Astrocyte (in vitro differentiated cells and primary cell): ENCODE measurements around the gene KCNG1. TPM values are rescaled to one million over a fixed set of nuclear protein-coding genes. Genes with fewer than 3 reads are reported as not detected.

Source experiments
- DNase-seq: peaks from one replicate; pipeline ENCODE4 v3.0.0-alpha.2; 2010; ENCODE audit warnings: low read depth
- FAIRE-seq: peaks from 2 replicates; lab custom pipeline; 2011; peaks lifted over from hg19 to GRCh38; lab: Jason Lieb, UNC
- H2AFZ ChIP-seq: 2 replicates; pipeline ENCODE4 v1.6.0; 2012; ENCODE audit warnings: low read depth, low read length, inconsistent platforms
- H3K27ac ChIP-seq: 2 replicates; pipeline ENCODE4 v1.5.1; 2011; ENCODE audit warnings: low read depth, low read length, inconsistent platforms
- H3K27me3 ChIP-seq: 2 replicates; pipeline ENCODE4 v1.6.0; 2011; ENCODE audit warnings: low read length, inconsistent platforms; ENCODE audit not compliant: insufficient read depth
- H3K36me3 ChIP-seq: 2 replicates; pipeline ENCODE4 v1.5.1; 2011; ENCODE audit warnings: low read length, inconsistent platforms; ENCODE audit not compliant: insufficient read depth
- H3K4me1 ChIP-seq: 2 replicates; pipeline ENCODE4 v1.5.1; 2011; ENCODE audit warnings: low read length, inconsistent platforms; ENCODE audit not compliant: insufficient read depth
- H3K4me2 ChIP-seq: 2 replicates; pipeline ENCODE4 v1.6.0; 2012; ENCODE audit warnings: low read length, inconsistent platforms
- H3K4me3 ChIP-seq: 2 replicates; pipeline ENCODE4 v1.5.1; 2011; ENCODE audit warnings: low read depth, mild to moderate bottlenecking, low read length, inconsistent platforms; ENCODE audit not compliant: insufficient read depth
- H3K79me2 ChIP-seq: 2 replicates; pipeline ENCODE4 v1.6.0; 2012; ENCODE audit warnings: mild to moderate bottlenecking, low read length, inconsistent platforms; ENCODE audit not compliant: insufficient read depth
- H3K9ac ChIP-seq: 2 replicates; pipeline ENCODE4 v1.6.0; 2012; ENCODE audit warnings: mild to moderate bottlenecking, low read length, inconsistent platforms
- H3K9me3 ChIP-seq: 2 replicates; pipeline ENCODE4 v1.5.1; 2012; ENCODE audit warnings: low read depth, mild to moderate bottlenecking, low read length, inconsistent platforms; ENCODE audit not compliant: insufficient read depth
- H4K20me1 ChIP-seq: 2 replicates; pipeline ENCODE4 v1.6.0; 2012; ENCODE audit warnings: low read length, inconsistent platforms; ENCODE audit not compliant: insufficient read depth
- H3K27ac Mint-ChIP-seq: one replicate; pipeline ENCODE4 v1.8.0; 2021; ENCODE audit warnings: mild to moderate bottlenecking, mixed read lengths; ENCODE audit not compliant: unreplicated experiment
- H3K27me3 Mint-ChIP-seq: one replicate; pipeline ENCODE4 v1.8.0; 2021; ENCODE audit warnings: low read depth, mixed read lengths; ENCODE audit not compliant: unreplicated experiment
- H3K36me3 Mint-ChIP-seq: one replicate; pipeline ENCODE4 v1.8.0; 2021; ENCODE audit warnings: low read depth, mixed read lengths; ENCODE audit not compliant: unreplicated experiment
- H3K4me1 Mint-ChIP-seq: one replicate; pipeline ENCODE4 v1.8.0; 2021; ENCODE audit warnings: low read depth, mixed read lengths; ENCODE audit not compliant: unreplicated experiment
- H3K4me3 Mint-ChIP-seq: one replicate; pipeline ENCODE4 v1.8.0; 2021; ENCODE audit warnings: mild to moderate bottlenecking, moderate library complexity, mixed read lengths; ENCODE audit not compliant: unreplicated experiment
- H3K9me3 Mint-ChIP-seq: one replicate; pipeline ENCODE4 v1.8.0; 2021; ENCODE audit warnings: mild to moderate bottlenecking, mixed read lengths; ENCODE audit not compliant: unreplicated experiment
- CTCF ChIP-seq: IDR thresholded peaks from 2 replicates; pipeline ENCODE4 v1.5.1; 2011; ENCODE audit warnings: low read depth, mild to moderate bottlenecking, inconsistent platforms, low read length, moderate library complexity; ENCODE audit not compliant: insufficient read depth
- EZH2 ChIP-seq: IDR thresholded peaks from 2 replicates; pipeline ENCODE4 v1.6.1; 2012; ENCODE audit warnings: mild to moderate bottlenecking, low read length, inconsistent platforms; ENCODE audit not compliant: insufficient read depth
- total RNA-seq: library from RNA; stranded (reverse); gene quantifications from 2 replicates; pipeline ENCODE4 v1.2.1, GENCODE V29; 2021

The KCNG1 gene
- total RNA-seq, 1 donor from 2014 or later: 45.9 TPM

- no peak overlapping the region for H3K4me2 ChIP-seq
- FAIRE-seq: no peak
- H3K9me3 Mint-ChIP-seq: no peaks in the 10 kb centered on the region
These were observed 17.7 kb downstream of the KCNG1 start for GRCh38 chr20:51005214-51005613.

GRCh38 chr20:51004781-51005180 is 18.1 kb downstream of the KCNG1 start:
- Mint-ChIP-seq H3K9me3 (no peaks in the 10 kb centered on the region), H3K27ac (no peak overlapping the region), H3K36me3 (peaks cover 28% of the 10 kb centered on the region), H3K4me1 (no peaks in the 10 kb centered on the region), H3K4me3 (no peak overlapping the region), H3K27me3 (peaks cover 21% of the 10 kb centered on the region)
- Histone ChIP-seq H3K36me3 (peaks cover 22% of the 10 kb centered on the region), H3K79me2 (peaks cover 37% of the 10 kb centered on the region), H3K4me3 (no peak overlapping the region), H3K27ac (no peak overlapping the region), H3K9ac (no peak overlapping the region), H4K20me1 (peaks cover 60% of the 10 kb centered on the region), H3K4me1 (no peaks in the 10 kb centered on the region), H3K4me2 (no peak overlapping the region), H3K27me3 (no peaks in the 10 kb centered on the region), H2AFZ (no peak overlapping the region), H3K9me3 (no peaks in the 10 kb centered on the region)
- DNase-seq (no peak), FAIRE-seq (no peak)
- TF ChIP-seq CTCF (no peak), EZH2 (no peak)

More at GRCh38 chr20:51005214-51005613, 17.7 kb downstream of the KCNG1 start:
- Histone ChIP-seq H4K20me1 (peaks cover 65% of the 10 kb centered on the region), H3K9me3 (no peaks in the 10 kb centered on the region), H3K27ac (no peak overlapping the region), H2AFZ (no peak overlapping the region), H3K9ac (no peak overlapping the region), H3K4me1 (no peaks in the 10 kb centered on the region), H3K27me3 (no peaks in the 10 kb centered on the region), H3K79me2 (peaks cover 41% of the 10 kb centered on the region), H3K36me3 (peaks cover 24% of the 10 kb centered on the region), H3K4me3 (no peak overlapping the region)
- Mint-ChIP-seq H3K36me3 (peaks cover 27% of the 10 kb centered on the region), H3K4me3 (no peak overlapping the region), H3K27me3 (peaks cover 19% of the 10 kb centered on the region), H3K27ac (no peak overlapping the region), H3K4me1 (no peaks in the 10 kb centered on the region)
- no peak for DNase-seq
- no peak for TF ChIP-seq CTCF
- no peak for TF ChIP-seq EZH2

GRCh38 chr20:51004305-51004727 is 18.6 kb downstream of the KCNG1 start:
- no peak for DNase-seq
- no peaks in the 10 kb centered on the region for H3K9me3 Mint-ChIP-seq

More at GRCh38 chr20:51004305-51004727, 18.6 kb downstream of the KCNG1 start:
- H3K4me2 ChIP-seq: no peak overlapping the region
- no peaks in the 10 kb centered on the region for H3K27me3 ChIP-seq
- no peak overlapping the region for H3K27ac Mint-ChIP-seq
- H3K27me3 Mint-ChIP-seq: peaks cover 23% of the 10 kb centered on the region
- no peak overlapping the region for H3K4me3 Mint-ChIP-seq
- FAIRE-seq: no peak
- H3K9ac ChIP-seq: no peak overlapping the region
- H3K9me3 ChIP-seq: no peaks in the 10 kb centered on the region
- H4K20me1 ChIP-seq: peaks cover 56% of the 10 kb centered on the region
- H3K4me1 ChIP-seq: no peaks in the 10 kb centered on the region
- no peaks in the 10 kb centered on the region for H3K4me1 Mint-ChIP-seq
- H3K27ac ChIP-seq: no peak overlapping the region
- no peak overlapping the region for H2AFZ ChIP-seq
- TF ChIP-seq CTCF (no peak), EZH2 (no peak)
- H3K36me3 ChIP-seq: peaks cover 21% of the 10 kb centered on the region
- peaks cover 32% of the 10 kb centered on the region for H3K79me2 ChIP-seq
- H3K36me3 Mint-ChIP-seq: peaks cover 27% of the 10 kb centered on the region
- H3K4me3 ChIP-seq: no peak overlapping the region
